Suprapubic skin (tissue), 4 donors: ENCODE results near the gene C1orf74.

Experiments used
- POLR2A ChIP-seq, 2 donors: fragments of 450-650 bp; IDR thresholded peaks; one replicate each; pipeline ENCODE4 v1.6.1; 2017; ENCODE audit warnings: antibody characterized with exemption in 2 of 2, mild to moderate bottlenecking in 2 of 2, moderate library complexity in 2 of 2
- POLR2AphosphoS5 ChIP-seq, 3 donors: sonication (generic); formaldehyde crosslinking; IDR thresholded peaks; one replicate each; pipeline ENCODE4 v1.6.1; 2017; ENCODE audit warnings: antibody characterized with exemption in 3 of 3
- TF ChIP-seq, protein P1 (sequence below), 2 donors: fragments of 200-600 bp in 1 of 2; fragments of 450-650 bp in 1 of 2; sonication (generic) in 1 of 2; IDR thresholded peaks; one replicate each; pipeline ENCODE4 v1.5.1; 2016 to 2019; ENCODE audit warnings: antibody characterized with exemption in 2 of 2, mild to moderate bottlenecking in 1 of 2, moderate library complexity in 1 of 2

DNA sequence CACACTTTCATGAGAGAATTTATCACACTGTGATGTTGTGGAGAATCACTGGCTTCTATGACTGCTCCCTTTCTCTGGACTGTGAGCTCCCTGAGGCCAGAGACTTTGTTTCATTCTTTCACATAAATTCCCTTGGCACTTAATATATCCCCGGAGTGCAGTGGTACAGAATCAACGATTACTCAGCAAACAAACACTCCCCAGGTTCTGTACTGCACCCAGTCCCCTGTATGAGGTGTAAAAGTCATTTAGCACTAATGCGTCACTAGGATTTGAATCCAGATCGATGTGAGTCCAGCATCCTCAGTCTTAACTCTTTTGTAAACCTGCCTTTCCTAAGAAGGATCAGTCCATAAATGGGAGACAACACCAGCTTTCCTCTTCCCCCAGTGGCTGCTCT is 36.6 kb upstream of the C1orf74 start:
- no peak for TF ChIP-seq POLR2A (IDR thresholded peaks at IDR 0.05)
- TF ChIP-seq, protein P1, sequence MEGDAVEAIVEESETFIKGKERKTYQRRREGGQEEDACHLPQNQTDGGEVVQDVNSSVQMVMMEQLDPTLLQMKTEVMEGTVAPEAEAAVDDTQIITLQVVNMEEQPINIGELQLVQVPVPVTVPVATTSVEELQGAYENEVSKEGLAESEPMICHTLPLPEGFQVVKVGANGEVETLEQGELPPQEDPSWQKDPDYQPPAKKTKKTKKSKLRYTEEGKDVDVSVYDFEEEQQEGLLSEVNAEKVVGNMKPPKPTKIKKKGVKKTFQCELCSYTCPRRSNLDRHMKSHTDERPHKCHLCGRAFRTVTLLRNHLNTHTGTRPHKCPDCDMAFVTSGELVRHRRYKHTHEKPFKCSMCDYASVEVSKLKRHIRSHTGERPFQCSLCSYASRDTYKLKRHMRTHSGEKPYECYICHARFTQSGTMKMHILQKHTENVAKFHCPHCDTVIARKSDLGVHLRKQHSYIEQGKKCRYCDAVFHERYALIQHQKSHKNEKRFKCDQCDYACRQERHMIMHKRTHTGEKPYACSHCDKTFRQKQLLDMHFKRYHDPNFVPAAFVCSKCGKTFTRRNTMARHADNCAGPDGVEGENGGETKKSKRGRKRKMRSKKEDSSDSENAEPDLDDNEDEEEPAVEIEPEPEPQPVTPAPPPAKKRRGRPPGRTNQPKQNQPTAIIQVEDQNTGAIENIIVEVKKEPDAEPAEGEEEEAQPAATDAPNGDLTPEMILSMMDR (IDR thresholded peaks at IDR 0.05) = no peak
- TF ChIP-seq POLR2AphosphoS5 (IDR thresholded peaks at IDR 0.05) = no peak
